Activated CD4-positive, alpha-beta T cell treated with anti-CD3 and anti-CD28 coated beads, Interleukin-2, amount 50 U/mL, for 1 hour (primary cell): ENCODE data around the gene RDH13.
"Not testable (repeated sequence)": the region's sequence is repeated elsewhere in the genome, so short reads cannot be mapped to it uniquely, and the experiment has no call there.

Experiments used
- DNase-seq: peaks from one replicate; pipeline ENCODE4 v3.0.0-alpha.2; 2020

RDH13 gene

DNA sequence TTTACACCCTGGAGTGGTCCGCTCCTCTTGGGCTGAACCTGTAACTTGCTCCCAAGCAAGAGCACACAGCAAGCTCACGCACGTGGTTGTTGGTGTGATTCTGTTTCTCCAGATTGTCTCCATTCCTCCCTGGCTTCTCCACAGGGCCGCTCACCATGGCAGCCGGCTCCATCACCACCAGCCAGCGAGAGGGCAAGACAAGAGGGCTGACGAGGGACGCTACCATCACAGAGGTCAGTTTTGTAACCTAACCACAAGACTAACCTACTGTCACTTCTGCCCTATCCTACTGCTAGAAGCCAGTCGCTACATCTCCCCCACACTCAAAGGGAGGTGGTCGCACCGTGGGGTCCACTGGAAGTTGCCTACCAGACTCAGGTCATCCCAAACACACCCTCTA, 20.3 kb downstream of the RDH13 start:
- no peak for DNase-seq

DNA sequence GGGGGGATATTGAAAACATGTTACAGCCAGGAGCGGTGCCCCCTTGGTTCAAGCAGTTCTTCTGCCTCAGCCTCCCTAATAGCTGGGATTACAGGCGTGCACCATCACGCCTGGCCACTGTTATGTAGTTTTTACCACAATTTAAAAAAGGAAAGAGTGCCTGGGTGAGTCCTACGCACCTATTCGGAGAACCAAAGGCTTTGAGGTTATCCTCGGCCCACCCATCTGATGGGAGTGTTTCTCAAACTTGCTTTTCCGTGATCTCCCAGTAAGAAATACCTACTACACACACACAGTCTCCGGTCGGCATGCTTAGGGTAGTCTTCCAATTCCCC, 20.6 kb downstream of the RDH13 start:
- no peak for DNase-seq

DNA sequence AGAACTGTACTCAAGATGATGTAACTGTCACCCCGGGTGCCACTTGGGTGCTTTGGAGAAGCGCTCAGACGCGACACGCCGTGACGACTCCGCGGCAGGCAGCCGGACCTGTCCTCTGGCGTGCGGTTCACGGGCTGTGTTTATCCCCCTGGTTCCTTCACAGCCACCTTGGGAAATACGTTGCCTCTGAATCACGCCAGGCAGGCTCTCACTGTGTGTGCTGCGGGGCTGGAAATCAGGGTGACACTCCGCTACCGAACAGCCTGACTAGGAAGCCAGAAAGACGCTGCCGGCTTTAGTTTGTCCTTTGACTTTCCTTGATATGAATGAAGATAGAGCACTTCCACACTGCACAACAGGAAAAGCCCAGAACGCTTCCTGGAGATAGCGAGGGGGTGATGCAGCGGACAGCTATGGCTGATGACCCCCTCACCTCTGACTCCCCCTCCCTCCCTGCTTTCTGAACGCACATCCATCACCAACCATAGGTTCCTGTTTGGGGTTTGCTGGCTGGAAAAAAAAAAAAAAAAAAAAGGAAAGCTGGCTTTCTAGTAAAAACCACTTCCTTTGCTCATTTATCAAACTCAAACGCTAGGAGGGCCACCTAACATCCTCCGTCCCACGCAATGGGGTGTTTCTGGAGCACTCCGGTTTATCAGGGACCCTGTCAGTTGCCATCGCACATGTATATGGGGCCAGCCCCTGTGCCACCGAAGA, 21.2 kb downstream of the RDH13 start:
- DNase-seq: peak; percentile 48

DNA sequence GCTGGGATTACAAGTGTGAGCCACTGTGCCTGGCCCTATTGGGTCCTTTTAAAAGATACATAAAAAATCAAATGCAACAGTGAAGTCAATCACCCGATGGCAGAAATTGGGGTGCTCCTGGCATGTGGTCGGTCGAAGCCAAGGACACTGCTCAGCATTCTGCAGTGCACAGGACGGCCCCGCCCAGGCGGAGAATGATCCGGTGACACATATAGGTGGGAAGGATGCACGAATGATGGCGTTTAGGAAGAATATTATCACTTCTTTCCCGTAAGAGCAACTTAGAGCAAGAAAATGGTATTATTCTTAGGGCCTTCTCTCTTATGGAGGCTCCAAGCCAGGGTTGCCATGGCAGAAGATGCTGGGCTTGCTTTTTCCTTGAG, 21.7 kb downstream of the RDH13 start:
- no peak for DNase-seq

DNA sequence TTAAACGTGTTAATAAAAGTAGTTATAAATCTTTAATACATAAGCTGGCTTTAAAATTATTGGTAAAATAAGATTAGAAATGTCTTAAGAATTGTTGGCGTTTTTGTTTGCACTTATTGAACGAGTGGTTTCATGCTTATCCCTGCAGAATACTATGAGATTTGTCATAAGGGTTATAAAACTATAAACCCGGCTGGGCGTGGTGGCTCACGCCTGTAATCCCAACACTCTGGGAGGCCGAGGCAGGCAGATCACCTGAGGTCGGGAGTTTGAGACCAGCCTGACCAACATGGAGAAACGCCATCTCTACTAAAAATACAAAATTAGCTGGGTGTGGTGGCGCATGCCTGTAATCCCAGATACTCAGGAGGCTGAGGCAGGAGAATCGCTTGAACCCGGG, 22.3 kb downstream of the RDH13 start:
- DNase-seq: not testable (repeated sequence)

DNA sequence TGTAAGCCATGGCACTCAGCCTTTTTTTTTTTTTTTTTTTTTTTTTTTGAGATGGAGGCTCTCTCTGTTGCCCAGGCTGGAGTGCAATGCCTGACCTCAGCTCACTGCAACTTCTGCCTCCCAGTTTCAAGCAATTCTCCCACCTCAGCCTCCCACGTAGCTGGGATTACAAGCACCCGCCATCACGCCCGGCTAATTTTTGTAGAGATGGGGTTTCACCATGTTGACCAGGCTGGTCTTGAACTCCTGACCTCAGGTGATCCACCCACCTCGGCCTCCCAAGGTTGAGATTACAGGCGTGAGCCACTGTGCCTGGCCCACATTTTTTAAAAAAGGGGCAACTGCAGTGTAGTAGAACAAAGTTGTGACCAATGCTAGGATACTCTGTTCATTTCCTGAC, 25.3 kb downstream of the RDH13 start:
- not testable (repeated sequence) for DNase-seq

DNA sequence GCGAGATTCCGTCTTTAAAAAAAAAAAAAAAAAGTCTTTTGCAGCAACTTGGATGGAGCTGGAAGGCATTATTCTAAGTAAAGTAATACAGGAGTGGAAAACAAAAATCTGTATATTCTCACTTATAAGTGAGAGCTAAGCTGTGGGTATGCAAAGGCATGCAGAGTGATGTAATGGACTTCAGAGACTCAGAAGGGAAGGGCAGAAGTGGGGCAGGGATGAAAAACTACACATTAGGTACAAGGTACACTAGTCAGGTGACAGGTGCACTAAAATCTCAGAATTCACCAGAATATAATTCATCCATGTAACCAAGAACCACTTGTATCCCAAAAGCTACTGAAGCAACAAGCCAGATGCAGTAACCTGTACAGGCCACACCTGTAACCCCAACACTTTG, 26.9 kb downstream of the RDH13 start:
- DNase-seq: no peak

DNA sequence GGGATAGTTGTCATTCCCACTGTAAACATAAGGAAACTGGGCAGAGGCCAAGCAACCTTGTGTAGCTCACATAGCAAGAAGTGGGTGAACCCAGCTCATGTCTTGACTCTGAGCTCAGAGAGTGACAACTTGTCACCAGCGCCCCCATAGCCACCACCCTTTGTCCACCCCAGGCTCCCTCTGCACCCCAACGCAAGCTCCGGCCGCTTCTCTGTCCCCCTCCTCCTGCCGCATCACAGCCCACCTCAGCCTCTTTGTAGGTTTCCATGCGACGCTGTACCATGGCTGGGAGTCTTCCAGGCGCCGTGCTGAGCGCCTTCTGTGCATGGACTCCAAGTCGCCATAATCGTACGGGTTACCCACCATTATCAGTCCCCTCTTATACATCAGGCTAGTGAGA, 28.2 kb downstream of the RDH13 start:
- no peak for DNase-seq

DNA sequence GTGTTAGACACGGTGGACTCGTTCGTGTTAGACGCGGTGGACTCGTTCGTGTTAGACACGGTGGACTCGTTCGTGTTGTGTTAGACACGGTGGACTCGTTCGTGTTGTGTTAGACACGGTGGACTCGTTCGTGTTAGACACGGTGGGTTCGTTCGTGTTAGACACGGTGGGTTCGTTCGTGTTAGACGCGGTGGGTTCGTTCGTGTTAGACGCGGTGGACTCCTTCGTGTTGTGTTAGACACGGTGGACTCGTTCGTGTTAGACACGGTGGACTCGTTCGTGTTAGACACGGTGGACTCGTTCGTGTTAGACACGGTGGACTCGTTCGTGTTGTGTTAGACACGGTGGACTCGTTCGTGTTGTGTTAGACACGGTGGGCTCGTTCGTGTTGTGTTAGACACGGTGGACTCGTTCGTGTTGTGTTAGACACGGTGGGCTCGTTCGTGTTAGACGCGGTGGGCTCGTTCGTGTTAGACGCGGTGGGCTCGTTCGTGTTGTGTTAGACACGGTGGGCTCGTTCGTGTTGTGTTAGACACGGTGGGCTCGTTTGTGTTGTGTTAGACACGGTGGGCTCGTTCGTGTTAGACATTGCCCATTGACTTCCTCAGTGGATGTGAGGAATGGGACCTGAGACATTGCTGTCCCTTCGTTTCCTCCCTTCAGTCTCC, 29.8 kb downstream of the RDH13 start:
- not testable (repeated sequence) for DNase-seq

DNA sequence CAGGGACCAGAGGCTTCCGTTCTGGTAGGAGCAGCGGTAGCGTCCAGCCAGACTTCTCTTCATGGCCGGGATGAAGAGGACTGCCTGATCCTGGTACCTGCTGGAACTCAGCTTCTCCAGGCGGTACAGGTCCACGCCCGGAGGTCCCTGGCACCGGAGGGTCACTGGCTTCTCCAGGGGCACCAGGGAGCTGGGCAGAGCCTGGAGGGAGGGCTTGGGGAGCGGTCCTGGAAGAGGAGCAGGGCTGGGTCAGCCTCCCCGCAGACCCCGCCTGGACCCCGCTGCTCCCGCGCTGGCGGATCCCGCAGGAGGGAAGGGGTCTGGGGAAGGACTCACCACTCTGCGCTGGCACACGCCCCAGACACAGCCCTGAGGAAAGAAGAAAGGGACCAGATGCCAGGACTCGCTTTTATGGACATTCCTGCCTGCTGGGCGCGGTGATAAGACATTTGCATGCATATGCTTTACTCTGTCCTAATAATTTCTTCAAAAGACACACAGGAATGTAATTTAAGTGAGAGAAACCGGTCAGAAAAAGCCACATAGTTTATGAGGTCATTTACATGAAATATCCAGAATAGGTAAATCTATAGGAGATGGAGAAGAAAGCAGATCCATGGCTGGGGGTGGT, 30.7 kb downstream of the RDH13 start:
- no peak for DNase-seq

DNA sequence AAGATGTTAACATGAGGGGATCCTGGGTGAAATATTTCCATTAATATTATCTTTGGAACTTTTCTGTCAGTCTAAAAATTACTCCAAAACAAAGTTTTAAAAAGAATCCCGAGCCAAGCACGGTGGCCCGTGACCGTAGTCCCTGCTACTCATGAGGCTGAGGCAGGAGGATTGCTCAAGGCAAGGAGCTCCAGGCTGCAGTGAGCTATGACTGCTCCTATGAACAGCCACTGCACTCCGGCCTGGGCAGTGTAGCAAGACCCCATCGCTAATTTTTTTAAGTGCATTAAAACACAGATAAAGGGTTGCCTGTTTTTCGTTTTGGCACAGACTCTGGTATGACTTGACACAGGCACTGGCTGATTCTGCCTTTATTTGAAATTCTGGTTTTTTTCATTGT, 31.8 kb downstream of the RDH13 start:
- no peak for DNase-seq

DNA sequence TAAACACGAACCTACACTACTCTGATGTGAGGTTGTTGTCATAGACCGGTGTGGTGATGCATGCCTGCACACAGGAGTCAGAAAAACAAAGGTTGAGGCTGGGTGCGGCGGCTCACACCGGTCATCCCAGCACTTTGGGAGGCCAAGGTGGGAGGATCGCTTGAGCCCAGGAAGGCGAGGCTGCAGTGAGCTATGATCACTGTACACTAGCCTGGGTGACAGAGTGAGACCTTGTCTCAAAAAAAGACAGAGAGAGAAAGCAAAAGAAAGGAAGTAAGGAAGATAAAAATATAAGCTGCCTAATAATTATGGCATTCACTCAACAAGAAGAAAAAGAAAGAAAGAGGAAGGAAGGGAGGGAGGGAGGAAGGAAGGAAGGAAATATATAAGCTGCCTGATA, 34.2 kb downstream of the RDH13 start:
- no peak for DNase-seq

DNA sequence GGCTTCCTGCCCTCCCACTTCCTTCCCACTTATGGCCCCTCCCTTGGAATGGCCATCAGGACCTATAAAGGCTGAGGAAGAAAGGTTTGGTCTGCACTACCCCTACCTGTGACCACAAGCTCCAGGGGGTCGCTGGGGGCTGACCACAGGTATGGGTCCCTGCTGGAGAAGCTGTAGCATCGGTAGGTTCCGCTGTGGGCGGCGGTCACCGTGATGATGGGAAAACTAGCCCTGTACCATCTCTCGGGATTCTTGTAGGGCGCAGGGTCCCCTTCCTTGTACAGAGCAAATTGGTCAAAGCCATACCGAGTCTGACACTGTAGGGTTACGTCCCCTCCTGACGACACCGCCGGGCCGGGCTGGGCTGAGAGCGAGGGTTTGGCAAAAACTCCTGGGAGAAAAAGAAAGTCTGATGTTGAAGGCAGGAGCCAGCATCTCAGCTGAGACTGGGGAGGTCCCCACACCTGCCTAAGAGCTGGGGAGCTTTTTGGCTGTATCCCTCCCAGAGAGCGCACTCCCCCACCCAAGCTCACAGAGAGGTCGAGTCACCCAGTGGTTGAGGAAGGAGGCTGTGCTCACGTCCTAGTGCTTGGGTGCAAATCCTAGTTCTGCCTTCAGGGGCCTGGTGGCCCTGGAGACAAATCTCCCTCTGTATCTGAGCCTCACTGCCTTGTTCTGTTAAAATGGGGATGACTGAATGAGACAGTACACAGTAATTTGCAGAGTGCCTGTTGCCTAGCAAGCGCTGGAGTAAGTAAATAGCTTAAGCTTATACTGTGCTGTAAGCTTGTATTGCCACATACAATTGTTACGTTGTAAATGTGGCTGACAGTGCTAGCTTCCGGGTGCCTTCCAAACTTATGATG, 35.2 kb downstream of the RDH13 start:
- no peak for DNase-seq

DNA sequence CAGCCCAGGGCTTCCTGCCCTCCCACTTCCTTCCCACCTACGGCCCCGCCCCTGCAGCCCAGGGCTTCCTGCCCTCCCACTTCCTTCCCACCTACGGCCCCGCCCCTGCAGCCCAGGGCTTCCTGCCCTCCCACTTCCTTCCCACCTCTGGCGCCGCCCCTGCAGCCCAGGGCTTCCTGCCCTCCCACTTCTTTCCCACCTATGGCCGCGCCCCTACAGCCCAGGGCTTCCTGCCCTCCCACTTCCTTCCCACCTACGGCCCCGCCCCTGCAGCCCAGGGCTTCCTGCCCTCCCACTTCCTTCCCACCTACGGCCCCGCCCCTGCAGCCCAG, 35.8 kb downstream of the RDH13 start:
- not testable (repeated sequence) for DNase-seq

DNA sequence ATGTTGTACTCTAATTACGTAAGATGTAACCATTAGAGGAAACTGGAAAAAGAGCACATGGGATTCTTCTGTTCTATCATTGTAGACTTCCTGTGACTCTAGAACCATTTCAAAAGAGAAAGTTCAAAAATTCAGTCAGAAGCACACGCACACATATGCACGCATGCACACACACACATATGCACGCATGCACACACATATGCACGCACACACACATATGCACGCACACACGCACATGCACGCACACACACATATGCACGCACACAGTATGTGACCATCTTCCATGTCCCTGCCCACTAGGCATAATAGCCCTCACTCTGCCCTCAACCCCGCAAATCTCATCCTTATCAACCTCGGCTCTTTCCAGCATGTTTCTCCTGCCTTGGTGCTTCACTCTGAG, 38.8 kb downstream of the RDH13 start:
- DNase-seq: no peak

DNA sequence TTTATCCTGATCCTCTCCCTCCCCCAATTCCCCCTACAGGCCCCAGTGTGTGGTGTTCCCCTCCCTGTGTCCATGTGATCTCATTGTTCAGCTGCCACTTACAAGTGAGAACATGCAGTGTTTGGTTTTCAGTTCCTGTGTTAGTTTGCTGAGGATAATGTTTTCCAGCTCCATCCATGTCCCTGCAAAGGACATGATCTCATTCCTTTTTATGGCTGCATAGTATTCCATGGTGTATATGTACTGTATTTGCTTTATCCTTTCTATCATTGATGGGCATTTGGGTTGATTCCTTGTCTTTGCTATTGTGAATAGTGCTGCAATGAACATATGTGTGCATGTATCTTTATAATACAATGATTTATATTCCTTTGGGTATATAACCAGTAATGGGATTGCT, 42.6 kb downstream of the RDH13 start:
- DNase-seq: not testable (repeated sequence)

DNA sequence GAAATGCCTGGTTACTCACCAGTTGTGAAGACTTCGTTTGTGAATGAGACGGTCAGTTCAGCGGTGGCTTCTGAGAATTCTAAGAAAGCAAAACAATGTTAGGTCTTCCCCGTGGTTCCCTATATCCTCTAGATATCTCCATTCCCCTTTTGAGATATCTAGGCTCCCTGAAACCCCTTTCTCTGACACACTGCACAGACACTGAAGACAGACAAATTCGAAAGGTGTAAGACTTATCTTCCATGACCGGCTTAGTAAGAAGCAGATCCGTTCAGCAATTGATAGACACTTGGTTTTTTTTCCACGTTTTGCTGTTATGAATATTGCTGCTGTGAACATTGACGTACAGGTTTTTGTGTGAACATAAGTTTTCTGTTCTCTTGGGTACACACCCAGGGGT, 44.3 kb downstream of the RDH13 start:
- DNase-seq: no peak

DNA sequence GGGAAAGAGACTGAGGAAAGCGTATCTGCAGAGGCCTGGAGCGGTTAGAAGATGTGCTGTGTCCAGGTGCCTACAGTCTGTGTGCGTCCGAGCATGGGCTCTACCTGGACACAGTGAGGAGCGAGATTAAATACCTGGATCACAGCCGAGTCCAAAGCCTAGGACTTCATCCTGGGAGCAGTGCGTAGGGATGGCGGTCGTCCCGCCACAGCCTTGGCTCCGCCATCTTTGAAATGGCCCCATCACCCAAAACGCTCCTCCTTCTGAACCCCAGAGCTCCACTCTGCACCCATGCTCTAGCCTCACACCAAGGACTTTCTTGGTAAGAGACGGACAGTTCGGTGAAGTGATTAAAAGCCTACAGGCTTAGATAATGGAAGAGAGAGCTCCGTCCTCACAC, 44.7 kb downstream of the RDH13 start:
- no peak for DNase-seq

DNA sequence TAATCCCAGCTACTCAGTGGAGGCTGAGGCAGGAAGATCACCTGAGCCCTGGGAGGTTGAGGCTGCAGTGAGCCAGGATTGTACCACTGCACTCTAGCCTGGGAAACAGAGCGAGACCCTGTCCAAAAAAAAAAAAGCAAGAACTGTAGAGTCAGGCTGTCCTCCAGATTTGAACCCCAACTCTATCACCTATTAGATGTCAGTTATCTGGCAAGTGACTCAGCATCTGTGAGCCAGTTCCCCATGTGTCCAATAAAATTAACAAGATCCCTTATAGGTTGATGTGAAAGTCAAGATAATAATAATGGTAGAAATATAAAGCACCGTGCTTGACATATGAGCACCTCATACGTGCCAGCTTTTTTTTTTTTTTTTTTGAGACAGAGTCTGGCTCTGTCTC, 46.9 kb downstream of the RDH13 start:
- no peak for DNase-seq

DNA sequence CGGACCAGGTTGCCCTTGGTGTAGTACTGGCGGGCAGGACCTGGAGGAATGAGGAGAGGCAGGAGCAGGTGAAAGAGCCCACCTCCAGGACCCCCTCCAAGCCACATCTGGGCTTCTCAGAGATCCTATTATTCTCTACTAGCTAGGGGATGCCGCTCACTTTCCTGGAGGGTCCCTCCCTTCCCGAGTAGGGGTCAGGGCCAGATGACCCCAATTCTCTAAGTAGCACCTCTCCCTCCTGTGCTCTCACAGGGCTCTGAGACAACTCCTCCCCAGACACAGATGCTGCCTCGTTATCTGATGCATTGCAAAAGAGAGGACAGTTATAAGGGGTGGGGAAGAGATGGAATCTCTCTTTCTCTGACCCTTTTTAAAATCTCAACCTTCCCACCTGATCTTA, 47.8 kb downstream of the RDH13 start:
- DNase-seq: no peak

DNA sequence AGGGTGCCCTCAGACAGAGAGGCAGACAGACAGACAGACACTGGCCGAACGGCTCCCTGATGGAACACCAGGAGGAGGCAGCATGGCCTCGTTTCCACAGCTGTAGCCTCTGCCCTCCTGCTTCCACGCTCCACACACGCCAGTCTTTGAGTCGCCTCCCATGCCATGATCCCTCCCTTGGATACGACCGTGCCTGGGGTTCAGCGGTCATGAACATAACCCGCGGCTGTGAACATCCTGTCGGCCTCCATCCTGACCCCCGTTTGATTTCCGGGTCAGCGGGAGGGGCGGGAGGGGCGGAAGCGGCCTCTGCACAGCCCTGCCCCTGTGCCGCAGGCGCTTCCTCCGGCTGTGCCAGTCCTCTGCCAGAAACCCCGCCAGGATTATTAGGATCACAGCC, 48.2 kb downstream of the RDH13 start:
- DNase-seq: no peak

DNA sequence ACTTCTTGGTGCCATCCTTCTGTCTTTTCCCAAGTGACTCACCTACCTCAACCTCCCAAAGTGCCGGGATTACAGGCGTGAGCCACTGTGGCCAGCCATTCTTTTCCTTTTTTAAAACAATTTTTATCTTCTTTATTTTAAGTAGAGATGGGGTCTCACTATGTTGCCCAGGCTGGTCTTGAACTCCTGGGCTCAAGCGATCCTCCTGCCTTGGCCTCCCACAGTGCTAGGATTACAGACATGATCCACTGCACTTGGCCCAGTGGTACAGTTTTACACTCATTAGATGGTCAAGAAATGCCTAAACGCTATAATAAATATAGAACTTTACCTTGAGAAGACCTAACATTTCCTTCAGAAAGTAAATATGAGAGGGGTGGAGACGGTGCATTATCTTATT, 49.4 kb downstream of the RDH13 start:
- DNase-seq: no peak

DNA sequence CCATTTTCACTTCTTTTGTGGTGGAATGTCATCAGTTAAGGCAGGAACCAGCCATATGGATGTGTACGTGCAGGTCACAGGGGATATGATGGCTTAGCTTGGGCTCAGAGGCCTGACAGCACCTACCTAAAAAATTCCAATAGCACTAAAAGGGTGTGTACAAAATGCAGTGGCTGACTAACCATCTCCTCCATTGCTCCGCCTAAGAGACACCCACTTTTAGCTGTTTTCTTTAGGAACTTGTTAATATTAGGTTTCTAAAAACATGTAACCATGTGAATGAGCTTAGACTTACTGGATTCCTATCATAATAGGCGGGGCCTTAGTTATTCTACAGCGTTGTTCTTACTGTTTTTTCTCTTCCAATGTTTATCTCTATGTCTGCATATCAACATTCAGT, 50.6 kb downstream of the RDH13 start:
- DNase-seq: no peak

DNA sequence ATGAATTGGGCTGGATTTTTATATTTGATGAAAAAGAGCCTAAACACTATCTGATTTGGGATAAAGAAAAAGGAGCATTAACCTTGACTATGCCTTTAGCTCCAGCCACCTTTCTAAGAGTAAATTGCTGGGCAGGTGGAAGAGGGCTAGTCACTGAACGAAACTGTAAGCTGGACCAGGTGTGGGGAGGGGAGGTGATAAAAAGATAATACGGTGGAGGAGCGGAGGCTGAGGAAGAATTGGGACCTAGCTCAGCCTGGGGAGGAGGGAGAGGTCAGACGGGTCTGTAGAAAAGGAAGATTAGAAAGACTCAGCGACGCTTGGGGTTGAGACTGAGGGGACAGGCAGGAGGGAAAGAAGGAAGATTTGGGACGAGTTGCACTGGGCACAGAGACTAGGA, 52.4 kb downstream of the RDH13 start:
- not testable (repeated sequence) for DNase-seq
